H1 (cell line): ENCODE results near the gene EMID1. TPM values are rescaled to one million over a fixed set of nuclear protein-coding genes. Genes with fewer than 3 reads are reported as not detected.

Experiments
- CTCF ChIA-PET: fragments of 300-600 bp; sonication (Branson Sonifier 250); formaldehyde crosslinking; loops from one replicate; lab custom pipeline; 2021; ENCODE audit not compliant: partially characterized antibody; lab: Charles Lee
- POLR2A ChIA-PET: fragments of 300-600 bp; sonication (Branson Sonifier 250); formaldehyde crosslinking; loops from one replicate; lab custom pipeline; 2021; ENCODE audit warnings: inconsistent platforms; ENCODE audit not compliant: partially characterized antibody; lab: Charles Lee
- DNase-seq, 2 experiments: peaks; one replicate each; pipeline versions ENCODE4 v3.0.0 to v3.0.0-alpha.2; 2010 to 2022; ENCODE audit warnings: low spot score in 2 of 2, low read depth in 1 of 2, mixed read lengths in 1 of 2
- FAIRE-seq: peaks from 2 replicates; lab custom pipeline; 2011; peaks lifted over from hg19 to GRCh38; lab: Jason Lieb, UNC
- H2AFZ ChIP-seq: 2 replicates; pipeline ENCODE4 v1.8.1; 2012; ENCODE audit warnings: low read length, inconsistent platforms
- H2AK5ac ChIP-seq: 2 replicates; pipeline ENCODE4 v1.6.1; 2013; ENCODE audit warnings: low read depth, low read length
- H2BK120ac ChIP-seq: replicated peaks from 2 replicates; pipeline ENCODE3; 2013; ENCODE audit warnings: low read depth, low read length, inconsistent platforms
- H2BK12ac ChIP-seq: 2 replicates; pipeline ENCODE4 v1.6.1; 2013; ENCODE audit warnings: low read depth, low read length
- H2BK15ac ChIP-seq: 2 replicates; pipeline ENCODE4 v1.6.1; 2013; ENCODE audit warnings: low read length
- H2BK20ac ChIP-seq: 2 replicates; pipeline ENCODE4 v1.6.1; 2013; ENCODE audit warnings: low read length
- H2BK5ac ChIP-seq: 2 replicates; pipeline ENCODE4 v1.6.1; 2013; ENCODE audit warnings: low read depth, low read length
- H3K14ac ChIP-seq: 2 replicates; pipeline ENCODE4 v1.6.1; 2013; ENCODE audit warnings: inconsistent platforms; ENCODE audit not compliant: insufficient read length
- H3K18ac ChIP-seq: 2 replicates; pipeline ENCODE4 v1.6.1; 2013; ENCODE audit warnings: low read length; ENCODE audit errors: extremely low read depth
- H3K23ac ChIP-seq: 2 replicates; pipeline ENCODE4 v1.6.1; 2013; ENCODE audit warnings: inconsistent platforms; ENCODE audit not compliant: insufficient read length
- H3K23me2 ChIP-seq: 2 replicates; pipeline ENCODE4 v1.6.1; 2013; ENCODE audit warnings: low read depth, low read length
- H3K27ac ChIP-seq: 2 replicates; pipeline ENCODE4 v1.6.1; 2011; ENCODE audit warnings: low read depth, low read length, inconsistent platforms
- H3K27me3 ChIP-seq, 4 experiments: replicated peaks in 1 of 4; 1 replicate in 1 of 4; 2 replicates in 3 of 4; pipeline versions ENCODE4 v1.6.1 to v1.8.1; 2011 to 2013; ENCODE audit warnings: low read length in 3 of 4, mild to moderate bottlenecking in 3 of 4, inconsistent platforms in 2 of 4, mixed read lengths in 2 of 4, moderate library complexity in 1 of 4; ENCODE audit not compliant: control insufficient read depth in 3 of 4, insufficient read depth in 3 of 4; ENCODE audit errors: extremely low read depth in 1 of 4
- H3K36me3 ChIP-seq, 4 experiments: 2 replicates each; pipeline versions ENCODE4 v1.6.1 to v1.8.1; 2011 to 2013; ENCODE audit warnings: mild to moderate bottlenecking in 4 of 4, low read length in 3 of 4, moderate library complexity in 2 of 4, control low read depth in 1 of 4, inconsistent platforms in 1 of 4; ENCODE audit not compliant: insufficient read depth in 4 of 4, control insufficient read depth in 2 of 4
- H3K4ac ChIP-seq: replicated peaks from 2 replicates; pipeline ENCODE3; 2013; ENCODE audit warnings: low read length, low read depth, mixed read lengths, inconsistent platforms; ENCODE audit not compliant: insufficient read length
- H3K4me1 ChIP-seq, 4 experiments: replicated peaks in 1 of 4; 1 replicate in 1 of 4; 2 replicates in 3 of 4; pipeline versions ENCODE4 v1.6.1 to v1.8.1; 2011 to 2013; ENCODE audit warnings: low read length in 3 of 4, inconsistent platforms in 2 of 4, mixed read lengths in 1 of 4; ENCODE audit not compliant: insufficient read depth in 4 of 4, control insufficient read depth in 3 of 4
- H3K4me2 ChIP-seq, 2 experiments: 2 replicates each; pipeline versions ENCODE4 v1.6.1 to v1.8.1; 2011 to 2013; ENCODE audit warnings: low read depth in 2 of 2, low read length in 2 of 2, control low read depth in 1 of 2, inconsistent platforms in 1 of 2, mild to moderate bottlenecking in 1 of 2; ENCODE audit not compliant: insufficient read depth in 1 of 2
- H3K4me3 ChIP-seq, 4 experiments: fragments of 200-600, 300-600 bp in 1 of 4; sonication (generic), shearing (Covaris generic), sonication (Bioruptor Twin) in 1 of 4; 2 replicates each; pipeline versions ENCODE4 v1.5.1 to v1.8.1; 2011 to 2016; ENCODE audit warnings: low read length in 4 of 4, low read depth in 3 of 4, control low read depth in 2 of 4, inconsistent platforms in 2 of 4, mild to moderate bottlenecking in 2 of 4, mixed read lengths in 1 of 4, moderate library complexity in 1 of 4; ENCODE audit not compliant: insufficient read depth in 2 of 4; ENCODE audit errors: extremely low read depth in 1 of 4
- H3K56ac ChIP-seq: replicated peaks from 2 replicates; pipeline ENCODE3; 2013; ENCODE audit warnings: low read depth, mild to moderate bottlenecking, mixed read lengths, low read length, inconsistent platforms; ENCODE audit not compliant: insufficient read length
- H3K79me1 ChIP-seq: 2 replicates; pipeline ENCODE4 v1.6.1; 2013; ENCODE audit warnings: low read depth, low read length, control low read depth
- H3K79me2 ChIP-seq, 2 experiments: 2 replicates each; pipeline versions ENCODE4 v1.6.1 to v1.8.1; 2012 to 2013; ENCODE audit warnings: low read length in 2 of 2, mild to moderate bottlenecking in 2 of 2, inconsistent platforms in 1 of 2; ENCODE audit not compliant: insufficient read depth in 2 of 2, control insufficient read depth in 1 of 2
- H3K9ac ChIP-seq, 4 experiments: replicated peaks in 1 of 4; 1 replicate in 1 of 4; 2 replicates in 3 of 4; pipeline versions ENCODE4 v1.6.1 to v1.8.1; 2011 to 2013; ENCODE audit warnings: low read depth in 3 of 4, low read length in 3 of 4, control low read depth in 2 of 4, mild to moderate bottlenecking in 2 of 4, moderate library complexity in 2 of 4, inconsistent platforms in 1 of 4; ENCODE audit errors: extremely low read depth in 1 of 4
- H3K9me3 ChIP-seq, 2 experiments: 2 replicates each; pipeline versions ENCODE4 v1.6.1 to v1.8.1; 2012 to 2013; ENCODE audit warnings: mild to moderate bottlenecking in 2 of 2, moderate library complexity in 2 of 2, control low read depth in 1 of 2, inconsistent platforms in 1 of 2, low read depth in 1 of 2, low read length in 1 of 2, mixed read lengths in 1 of 2; ENCODE audit not compliant: insufficient read depth in 2 of 2
- H4K20me1 ChIP-seq, 2 experiments: replicated peaks in 1 of 2; 2 replicates each; pipeline versions ENCODE3 to v1.8.1; 2011 to 2013; ENCODE audit warnings: inconsistent platforms in 2 of 2, low read length in 2 of 2, mild to moderate bottlenecking in 1 of 2; ENCODE audit not compliant: insufficient read depth in 2 of 2, control insufficient read depth in 1 of 2
- H4K5ac ChIP-seq: 2 replicates; pipeline ENCODE4 v1.6.1; 2013; ENCODE audit warnings: low read length, low read depth, mixed read lengths, inconsistent platforms; ENCODE audit not compliant: insufficient read length
- H4K8ac ChIP-seq: 2 replicates; pipeline ENCODE4 v1.8.0; 2013; ENCODE audit warnings: mild to moderate bottlenecking, moderate library complexity, low read length, inconsistent platforms; ENCODE audit not compliant: insufficient read depth; ENCODE audit errors: extremely low read depth
- H4K91ac ChIP-seq: replicated peaks from 2 replicates; pipeline ENCODE3; 2013; ENCODE audit warnings: low read length, mixed read lengths, inconsistent platforms; ENCODE audit not compliant: insufficient read length
- BCL11A ChIP-seq, 2 experiments: IDR thresholded peaks; one replicate each; pipeline ENCODE4 v1.6.1; 2011; ENCODE audit warnings: low read depth in 2 of 2, low read length in 2 of 2, mild to moderate bottlenecking in 2 of 2
- CEBPB ChIP-seq: IDR thresholded peaks from 2 replicates; pipeline ENCODE4 v1.6.1; 2012; ENCODE audit warnings: low read depth, low read length
- CTCF ChIP-seq, 3 experiments: IDR thresholded peaks; 1 replicate in 2 of 3; 2 replicates in 1 of 3; pipeline versions ENCODE4 v1.5.1 to v1.6.1; 2011; ENCODE audit warnings: low read length in 3 of 3, mild to moderate bottlenecking in 3 of 3, inconsistent platforms in 2 of 3, low read depth in 1 of 3, moderate library complexity in 1 of 3; ENCODE audit not compliant: insufficient read depth in 1 of 3; ENCODE audit errors: control extremely low read depth in 1 of 3
- E2F6 ChIP-seq: IDR thresholded peaks from 2 replicates; pipeline ENCODE4 v1.6.1; 2012; ENCODE audit warnings: inconsistent platforms
- GABPA ChIP-seq: IDR thresholded peaks from 2 replicates; pipeline ENCODE4 v1.6.1; 2011; ENCODE audit warnings: mild to moderate bottlenecking, low read length, moderate library complexity, borderline replicate concordance; ENCODE audit not compliant: insufficient read depth
- MAFK ChIP-seq: IDR thresholded peaks from 2 replicates; pipeline ENCODE4 v1.6.1; 2012; ENCODE audit warnings: low read depth, mild to moderate bottlenecking, improper control_type of control experiment, low read length
- POLR2A ChIP-seq, 2 experiments: IDR thresholded peaks; 1 replicate in 1 of 2; 2 replicates in 1 of 2; pipeline ENCODE4 v1.6.1; 2011; ENCODE audit warnings: low read depth in 2 of 2, low read length in 2 of 2, mild to moderate bottlenecking in 2 of 2; ENCODE audit errors: control extremely low read depth in 1 of 2
- SIRT6 ChIP-seq: IDR thresholded peaks from one replicate; pipeline ENCODE4 v1.7.1; 2012; ENCODE audit warnings: low read length, inconsistent platforms
- TAF1 ChIP-seq: IDR thresholded peaks from 2 replicates; pipeline ENCODE4 v1.6.1; 2011; ENCODE audit warnings: mild to moderate bottlenecking, low read depth, low read length
- TAF7 ChIP-seq: optimal IDR thresholded peaks from 2 replicates; pipeline ENCODE3; 2011; ENCODE audit warnings: low read depth, mild to moderate bottlenecking, inconsistent platforms, low read length, moderate library complexity, borderline replicate concordance
- WGBS, 2 experiments: shearing (Covaris generic) in 1 of 2; methylation state at CpG; one replicate each; pipeline versions ENCODE4 v1.1.6 to v1.1.7; 2013 to 2015; ENCODE audit warnings: low lambda C conversion rate in 2 of 2, mixed read lengths in 2 of 2, inconsistent platforms in 1 of 2, low coverage in 1 of 2, missing lambda C conversion rate in 1 of 2; ENCODE audit not compliant: insufficient replicate concordance in 2 of 2, insufficient coverage in 1 of 2, insufficient read length in 1 of 2; ENCODE audit errors: extremely low coverage in 1 of 2, missing lambda C conversion rate in 1 of 2; 5-methylcytosine and 5-hydroxymethylcytosine counted together
- polyA plus RNA-seq, 7 experiments: library from polyadenylated mRNA; depleted of rRNA in 3 of 7; stranded (reverse) in 5 of 7; unstranded in 2 of 7; fragments of >200 nt in 5 of 7; fragments of 200-250 nt in 2 of 7; gene quantifications; 1 replicate in 5 of 7; 2 replicates in 1 of 7; 4 replicates in 1 of 7; pipeline versions ENCODE4 v1.2.1 to v1.2.3, GENCODE V29; 2011 to 2013; ENCODE audit warnings: missing spikeins in 2 of 7, mixed read lengths in 2 of 7
- total RNA-seq: library from RNA; stranded (reverse); fragmentation: NEBNext Ultra II Directional; extraction: Animal tissue kit (Norgen Biotek cat#: 25700); gene quantifications from 2 replicates; pipeline ENCODE4 v1.2.1, GENCODE V29; 2021

Gene EMID1
- total and polyA plus RNA-seq, 2 of the 8 experiments (the other 6 are each of a cell fraction or from before 2014, with no cell fraction given): 3.9 to 7.4 TPM

GRCh38 chr22:29275819-29276565, 70.3 kb downstream of the EMID1 start:
- Histone ChIP-seq H2BK5ac (no peak overlapping the region), H3K79me1 (peaks cover 5% of the 10 kb centered on the region), H3K4ac (no peak overlapping the region), H3K4me1 (peaks cover 0 to 4% (median 0%) of the 10 kb centered on the region in 4 experiments; a peak in 2 of 7 replicates), H2AK5ac (no peak overlapping the region), H4K20me1 (peaks cover 34 to 39% of the 10 kb centered on the region in 2 experiments), H3K56ac (no peak overlapping the region), H4K8ac (no peak overlapping the region), H2BK15ac (no peak overlapping the region), H3K27me3 (no peaks in the 10 kb centered on the region), H3K9me3 (no peaks in the 10 kb centered on the region), H2BK12ac (no peak overlapping the region), H3K79me2 (peaks cover 27 to 93% of the 10 kb centered on the region in 2 experiments), H2BK20ac (no peak overlapping the region), H3K4me2 (no peak overlapping the region), H2AFZ (no peak overlapping the region), H3K9ac (no peak overlapping the region), H2BK120ac (no peak overlapping the region), H3K4me3 (no peak overlapping the region), H3K14ac (no peak overlapping the region), H3K27ac (no peak overlapping the region), H4K5ac (no peak overlapping the region), H3K36me3 (peaks cover 52 to 97% (median 81%) of the 10 kb centered on the region in 4 experiments), H3K23ac (no peak overlapping the region), H3K23me2 (no peaks in the 10 kb centered on the region), H4K91ac (no peak overlapping the region), H3K18ac (no peak overlapping the region)
- DNase-seq (no peak), FAIRE-seq (no peak)
- CTCF ChIA-PET: interaction anchor here (0.9 to 1.5 kb wide), 2 partner anchors 37 to 67 kb away, joined by 3 to 6 read pairs; no protein-coding TSS in a partner anchor
- TF ChIP-seq CTCF (IDR thresholded peaks at IDR 0.05; ENCODE audit: control extremely low read depth in 1 of 3, insufficient read depth in 1 of 3, low read depth in 1 of 3, low read length in 3 of 3) (no peak), TAF7 (no peak), BCL11A (IDR thresholded peaks at IDR 0.05; ENCODE audit: low read depth in 2 of 2, low read length in 2 of 2) (no peak), POLR2A (IDR thresholded peaks at IDR 0.05; ENCODE audit: control extremely low read depth in 1 of 2, low read depth in 2 of 2, low read length in 2 of 2) (no peak), TAF1 (no peak), GABPA (no peak), MAFK (no peak), E2F6 (no peak), CEBPB (no peak), SIRT6 (no peak)
- 93 to 100% methylated on average over 2 to 3 of the region's 3 CpGs for WGBS, 2 experiments
- POLR2A ChIA-PET: interaction anchor here (0.8 to 21.4 kb wide), 12 partner anchors 4 to 110 kb away, joined by 3 to 436 read pairs (median 6); partner anchors contain the start of genes EWSR1, GAS2L1 and RHBDD3
